Neural cell (in vitro differentiated cells): Measurements from ENCODE around the gene PCNX2. TPM values are rescaled to one million over a fixed set of nuclear protein-coding genes. Genes with fewer than 3 reads are reported as not detected.
"Not testable (repeated sequence)": the region's sequence is repeated elsewhere in the genome, so short reads cannot be mapped to it uniquely, and the experiment has no call there.

Experiments
- H2AFZ ChIP-seq: fragments of 200-600, 300-800 bp; sonication (generic), shearing (Covaris generic); 2 replicates; pipeline ENCODE4 v1.6.0; 2014; ENCODE audit warnings: low read depth, mild to moderate bottlenecking, antibody characterized with exemption, low read length, moderate library complexity
- H3F3A ChIP-seq: fragments of 200-600 bp; shearing (Covaris generic); 2 replicates; pipeline ENCODE4 v1.6.1; 2016; ENCODE audit warnings: mild to moderate bottlenecking, moderate library complexity, mixed read lengths, antibody characterized with exemption, low read length; ENCODE audit not compliant: insufficient read depth, poor library complexity, severe bottlenecking
- H3K27ac ChIP-seq: fragments of 200-600, 300-800 bp; sonication (generic), shearing (Covaris generic); 2 replicates; pipeline ENCODE4 v1.5.1; 2014; ENCODE audit warnings: mild to moderate bottlenecking, low read length, moderate library complexity
- H3K27me3 ChIP-seq: fragments of 300-800, 200-600 bp; sonication (generic), shearing (Covaris generic); 2 replicates; pipeline ENCODE4 v1.6.0; 2014; ENCODE audit warnings: mild to moderate bottlenecking, low read depth, low read length, moderate library complexity; ENCODE audit not compliant: insufficient read depth
- H3K36me3 ChIP-seq: fragments of 300-800, 200-600 bp; sonication (generic), shearing (Covaris generic); 2 replicates; pipeline ENCODE4 v1.5.1; 2014; ENCODE audit warnings: mild to moderate bottlenecking, antibody characterized with exemption, low read length, moderate library complexity; ENCODE audit not compliant: insufficient read depth
- H3K4me2 ChIP-seq: fragments of 300-800, 200-600 bp; sonication (generic), shearing (Covaris generic); 2 replicates; pipeline ENCODE4 v1.6.0; 2014; ENCODE audit warnings: mild to moderate bottlenecking, low read length
- H3K4me3 ChIP-seq: fragments of 300-800, 200-600 bp; sonication (generic), shearing (Covaris generic); 2 replicates; pipeline ENCODE4 v1.5.1; 2014; ENCODE audit warnings: mild to moderate bottlenecking, low read length, moderate library complexity
- H3K79me2 ChIP-seq: fragments of 200-600 bp; shearing (Covaris generic); replicated peaks from 2 replicates; pipeline ENCODE4 v1.6.0; 2014; ENCODE audit warnings: mild to moderate bottlenecking, low read length, moderate library complexity; ENCODE audit not compliant: insufficient read depth
- H3K9ac ChIP-seq: fragments of 300-800, 200-600 bp; sonication (generic), shearing (Covaris generic); 2 replicates; pipeline ENCODE4 v1.6.1; 2016; ENCODE audit warnings: mild to moderate bottlenecking, low read length, mixed read lengths
- H3K9me2 ChIP-seq: fragments of 200-600 bp; shearing (Covaris generic); 2 replicates; pipeline ENCODE4 v1.6.1; 2016; ENCODE audit warnings: mild to moderate bottlenecking, low read length, mixed read lengths; ENCODE audit not compliant: insufficient read depth
- H3K9me3 ChIP-seq: fragments of 200-600, 300-800 bp; sonication (generic), shearing (Covaris generic); 2 replicates; pipeline ENCODE4 v1.6.1; 2016; ENCODE audit warnings: mild to moderate bottlenecking, mixed run types, low read length, moderate library complexity, mixed read lengths
- H4K20me1 ChIP-seq: fragments of 200-600 bp; shearing (Covaris generic); 2 replicates; pipeline ENCODE4 v1.6.1; 2016; ENCODE audit warnings: mild to moderate bottlenecking, mixed run types; ENCODE audit not compliant: insufficient read depth
- CTCF ChIP-seq: fragments of 450-650 bp; IDR thresholded peaks from 2 replicates; pipeline ENCODE4 v1.5.1; 2014; ENCODE audit warnings: antibody characterized with exemption, mild to moderate bottlenecking, moderate library complexity; ENCODE audit not compliant: poor library complexity, severe bottlenecking
- EP300 ChIP-seq: fragments of 450-650 bp; conservative IDR thresholded peaks from 2 replicates; pipeline ENCODE4 v1.6.1; 2014; ENCODE audit warnings: antibody characterized with exemption, mild to moderate bottlenecking, moderate library complexity; ENCODE audit not compliant: poor library complexity, severe bottlenecking
- EZH2 ChIP-seq: fragments of 200-600, 300-800 bp; shearing (Covaris generic), sonication (generic); IDR thresholded peaks from 2 replicates; pipeline ENCODE4 v1.6.1; 2014; ENCODE audit warnings: antibody characterized with exemption, low read length, borderline replicate concordance, mild to moderate bottlenecking; ENCODE audit not compliant: insufficient read depth, poor library complexity, severe bottlenecking
- MXI1 ChIP-seq: fragments of 450-650 bp; conservative IDR thresholded peaks from 2 replicates; pipeline ENCODE4 v1.6.1; 2014; ENCODE audit warnings: antibody characterized with exemption, mild to moderate bottlenecking; ENCODE audit not compliant: poor library complexity, severe bottlenecking
- POLR2AphosphoS5 ChIP-seq: IDR thresholded peaks from 2 replicates; pipeline ENCODE4 v1.6.1; 2012
- RAD21 ChIP-seq: fragments of 450-650 bp; conservative IDR thresholded peaks from 2 replicates; pipeline ENCODE4 v1.6.1; 2014; ENCODE audit warnings: antibody characterized with exemption, mild to moderate bottlenecking, moderate library complexity
- REST ChIP-seq: IDR thresholded peaks from 2 replicates; pipeline ENCODE4 v1.6.1; 2012; ENCODE audit warnings: borderline replicate concordance
- SMC3 ChIP-seq: fragments of 450-650 bp; conservative IDR thresholded peaks from 2 replicates; pipeline ENCODE4 v1.6.1; 2014; ENCODE audit warnings: antibody characterized with exemption, mild to moderate bottlenecking, moderate library complexity; ENCODE audit not compliant: poor library complexity
- TAF1 ChIP-seq: IDR thresholded peaks from 2 replicates; pipeline ENCODE4 v1.6.1; 2012; ENCODE audit warnings: low read depth
- polyA plus RNA-seq: library from polyadenylated mRNA; depleted of rRNA; stranded (reverse); fragments of >200 nt; gene quantifications from 2 replicates; pipeline ENCODE4 v1.2.3, GENCODE V29; 2014

PCNX2 gene
- polyA plus RNA-seq, 1 donor from 2014 or later, result 17.2 TPM

- Histone ChIP-seq H3K36me3 (peaks cover 7% of the 10 kb centered on the region), H2AFZ (no peak overlapping the region), H3K9me3 (no peaks in the 10 kb centered on the region), H3K4me2 (no peak overlapping the region), H4K20me1 (no peaks in the 10 kb centered on the region), H3K9ac (no peak overlapping the region), H3F3A (no peaks in the 10 kb centered on the region), H3K27me3 (no peaks in the 10 kb centered on the region), H3K9me2 (no peaks in the 10 kb centered on the region), H3K79me2 (no peaks in the 10 kb centered on the region), H3K4me3 (no peak overlapping the region), H3K27ac (no peak overlapping the region)
- TF ChIP-seq EP300 (no peak), REST (no peak), RAD21 (no peak), EZH2 (no peak), SMC3 (no peak), TAF1 (no peak), CTCF (no peak), POLR2AphosphoS5 (no peak), MXI1 (no peak)
Measured at GRCh38 chr1:233005156-233005555, 290.4 kb downstream of the PCNX2 start.

GRCh38 chr1:233004451-233004850 is 291.1 kb downstream of the PCNX2 start:
- Histone ChIP-seq H3K27me3 (no peaks in the 10 kb centered on the region), H3F3A (no peaks in the 10 kb centered on the region), H3K9ac (no peak overlapping the region), H3K9me3 (no peaks in the 10 kb centered on the region), H3K9me2 (no peaks in the 10 kb centered on the region), H3K4me2 (no peak overlapping the region), H3K27ac (no peak overlapping the region), H3K79me2 (no peaks in the 10 kb centered on the region), H2AFZ (no peak overlapping the region), H3K4me3 (no peak overlapping the region), H3K36me3 (peaks cover 7% of the 10 kb centered on the region), H4K20me1 (no peaks in the 10 kb centered on the region)
- TF ChIP-seq TAF1, result no peak
- TF ChIP-seq EZH2, result no peak

GRCh38 chr1:233003638-233004037 is 291.9 kb downstream of the PCNX2 start:
- H3K4me2 ChIP-seq, H4K20me1 ChIP-seq, H3K27ac ChIP-seq, H3F3A ChIP-seq, H2AFZ ChIP-seq, H3K27me3 ChIP-seq, H3K36me3 ChIP-seq, H3K9ac ChIP-seq, H3K79me2 ChIP-seq, H3K9me3 ChIP-seq, H3K9me2 ChIP-seq, H3K4me3 ChIP-seq: not testable (repeated sequence)
